Stimulated activated naive CD8-positive, alpha-beta T cell treated with anti-CD3 and anti-CD28 coated beads, Interleukin-15, Interleukin-2, amounts not matched to agents 100 ng/mL and 50 ng/mL, for 24 hours (primary cell): ENCODE results near the gene ZFP90.
"Not testable (repeated sequence)": the region's sequence is repeated elsewhere in the genome, so short reads cannot be mapped to it uniquely, and the experiment has no call there.

Experiments used
- H3K27ac Mint-ChIP-seq: one replicate; pipeline ENCODE4 v1.8.0; 2021; ENCODE audit warnings: mild to moderate bottlenecking, mixed read lengths
- H3K27me3 Mint-ChIP-seq: one replicate; pipeline ENCODE4 v1.8.0; 2021; ENCODE audit warnings: mixed read lengths
- H3K36me3 Mint-ChIP-seq: one replicate; pipeline ENCODE4 v1.8.0; 2021; ENCODE audit warnings: low read depth, mixed read lengths
- H3K4me1 Mint-ChIP-seq: one replicate; pipeline ENCODE4 v1.8.0; 2021; ENCODE audit warnings: low read depth, mixed read lengths
- H3K4me3 Mint-ChIP-seq: one replicate; pipeline ENCODE4 v1.8.0; 2021; ENCODE audit warnings: mild to moderate bottlenecking, mixed read lengths
- H3K9me3 Mint-ChIP-seq: one replicate; pipeline ENCODE4 v1.8.0; 2021; ENCODE audit warnings: mixed read lengths

Gene ZFP90

GRCh38 chr16:68538880-68539701 lies at the start of gene ZFP90:
ZFP90 (plus strand) TSS chr16:68539291; CDS start chr16:68539793, 502 bp downstream.
- H3K9me3 Mint-ChIP-seq: no peaks in the 10 kb centered on the region
- H3K4me3 Mint-ChIP-seq: peak within 1 kb of the TSS; percentile 98
- peaks cover 37% of the 10 kb centered on the region for H3K36me3 Mint-ChIP-seq
- H3K27ac Mint-ChIP-seq: peak within 1 kb of the TSS; percentile 94
- H3K4me1 Mint-ChIP-seq: peaks cover 15% of the 10 kb centered on the region
- H3K27me3 Mint-ChIP-seq: no peaks in the 10 kb centered on the region

- no peaks in the 10 kb centered on the region for H3K4me1 Mint-ChIP-seq
- peak overlapping the region; percentile 58 for H3K27ac Mint-ChIP-seq
- H3K4me3 Mint-ChIP-seq: no peak overlapping the region
- H3K27me3 Mint-ChIP-seq: no peaks in the 10 kb centered on the region
- H3K9me3 Mint-ChIP-seq: no peaks in the 10 kb centered on the region
- no peaks in the 10 kb centered on the region for H3K36me3 Mint-ChIP-seq
Observed at GRCh38 chr16:68490358-68490757, 48.7 kb upstream of the ZFP90 start.

- Mint-ChIP-seq H3K36me3 (no peaks in the 10 kb centered on the region), H3K27ac (peak overlapping the region; percentile 58), H3K9me3 (no peaks in the 10 kb centered on the region), H3K4me3 (no peak overlapping the region), H3K27me3 (no peaks in the 10 kb centered on the region), H3K4me1 (no peaks in the 10 kb centered on the region)
Observed at GRCh38 chr16:68490829-68491575, 48.1 kb upstream of the ZFP90 start.

GRCh38 chr16:68491576-68491950 lies 47.5 kb upstream of the ZFP90 start:
- Mint-ChIP-seq H3K27ac (no peak overlapping the region), H3K36me3 (no peaks in the 10 kb centered on the region), H3K9me3 (no peaks in the 10 kb centered on the region), H3K4me1 (no peaks in the 10 kb centered on the region), H3K4me3 (no peak overlapping the region), H3K27me3 (no peaks in the 10 kb centered on the region)

GRCh38 chr16:68492151-68492542 lies 46.9 kb upstream of the ZFP90 start:
- no peak overlapping the region for H3K27ac Mint-ChIP-seq
- H3K27me3 Mint-ChIP-seq: no peaks in the 10 kb centered on the region
- no peak overlapping the region for H3K4me3 Mint-ChIP-seq
- no peaks in the 10 kb centered on the region for H3K9me3 Mint-ChIP-seq
- no peaks in the 10 kb centered on the region for H3K36me3 Mint-ChIP-seq
- H3K4me1 Mint-ChIP-seq: no peaks in the 10 kb centered on the region

DNA sequence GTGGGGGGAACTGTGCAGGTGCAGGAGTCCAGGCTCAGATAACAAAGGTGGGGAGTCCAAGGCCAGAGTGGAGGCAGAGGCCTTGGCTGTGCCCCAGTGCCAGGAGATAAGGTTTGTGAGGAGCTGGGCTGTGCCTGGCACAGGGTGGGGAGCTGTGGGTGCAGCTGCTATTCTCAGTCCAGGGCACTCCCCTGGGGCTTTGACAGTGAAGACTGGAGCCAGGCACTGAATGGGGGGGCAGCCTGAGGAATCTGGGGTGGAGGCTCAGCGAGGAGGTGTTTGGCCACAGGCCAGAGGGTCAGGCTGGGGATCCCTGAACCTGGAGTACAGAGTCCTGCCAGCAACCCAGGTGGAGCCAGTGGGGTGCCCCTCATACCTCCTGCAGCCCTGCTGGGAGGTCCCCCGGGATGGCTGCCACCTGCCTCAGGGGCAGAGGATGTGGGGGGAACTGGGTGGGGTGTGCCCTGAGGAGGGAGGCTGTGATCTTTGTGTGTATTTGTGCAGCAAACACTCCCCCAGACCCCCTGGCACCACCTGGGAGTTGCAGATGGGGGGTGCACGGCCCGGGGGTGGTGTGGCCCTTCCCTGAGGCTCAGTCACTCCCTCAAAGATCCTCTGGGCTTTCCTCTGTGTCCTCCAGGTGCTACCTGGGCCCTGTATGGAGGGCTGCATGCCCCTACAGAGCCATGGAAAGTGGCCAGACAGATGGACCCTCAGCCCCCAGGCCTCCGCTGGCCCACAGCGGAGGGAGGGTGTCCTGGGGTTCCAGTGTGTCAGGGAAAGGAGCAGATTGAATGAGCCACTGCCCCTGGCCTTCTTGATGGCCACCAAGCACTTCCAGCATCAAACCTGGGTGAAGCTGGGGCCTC lies 46.3 kb upstream of the ZFP90 start:
- Mint-ChIP-seq H3K4me3 (no peak overlapping the region), H3K36me3 (no peaks in the 10 kb centered on the region), H3K27me3 (no peaks in the 10 kb centered on the region), H3K9me3 (no peaks in the 10 kb centered on the region), H3K27ac (no peak overlapping the region), H3K4me1 (no peaks in the 10 kb centered on the region)

- Mint-ChIP-seq H3K36me3 (no peaks in the 10 kb centered on the region), H3K27me3 (no peaks in the 10 kb centered on the region), H3K4me1 (no peaks in the 10 kb centered on the region), H3K9me3 (no peaks in the 10 kb centered on the region), H3K27ac (no peak overlapping the region), H3K4me3 (no peak overlapping the region)
Observed at GRCh38 chr16:68493412-68494070, 45.5 kb upstream of the ZFP90 start.

GRCh38 chr16:68494261-68494660 lies 44.8 kb upstream of the ZFP90 start:
- H3K36me3 Mint-ChIP-seq, H3K27me3 Mint-ChIP-seq, H3K4me3 Mint-ChIP-seq, H3K27ac Mint-ChIP-seq, H3K9me3 Mint-ChIP-seq, H3K4me1 Mint-ChIP-seq: not testable (repeated sequence)

- no peak overlapping the region for H3K27ac Mint-ChIP-seq
- no peaks in the 10 kb centered on the region for H3K4me1 Mint-ChIP-seq
- no peak overlapping the region for H3K4me3 Mint-ChIP-seq
Observed at GRCh38 chr16:68496689-68497088, 42.4 kb upstream of the ZFP90 start.

DNA sequence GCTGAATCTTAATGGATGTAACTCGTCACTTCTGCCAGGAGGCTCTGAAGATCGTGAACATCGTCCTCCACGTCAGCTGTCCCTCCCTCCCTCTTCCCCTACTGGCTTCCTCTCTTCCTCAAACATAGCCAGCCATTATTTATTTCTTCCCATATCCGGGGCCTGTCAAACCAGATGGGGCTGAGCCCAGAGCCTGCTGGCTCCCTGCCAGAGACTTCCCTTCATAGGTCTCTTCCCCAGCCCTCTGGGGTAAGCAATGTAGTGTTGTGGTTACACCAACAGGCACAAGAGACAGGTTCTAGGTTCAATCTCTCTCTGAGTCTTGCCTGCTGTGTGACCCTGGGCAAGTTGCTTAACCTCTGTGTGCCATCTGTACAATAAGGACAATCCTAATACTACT lies 40.1 kb upstream of the ZFP90 start:
- Mint-ChIP-seq H3K27ac (no peak overlapping the region), H3K4me3 (no peak overlapping the region), H3K27me3 (no peaks in the 10 kb centered on the region), H3K36me3 (no peaks in the 10 kb centered on the region), H3K9me3 (no peaks in the 10 kb centered on the region), H3K4me1 (no peaks in the 10 kb centered on the region)

More at GRCh38 chr16:68496689-68497088, 42.4 kb upstream of the ZFP90 start:
- no peaks in the 10 kb centered on the region for H3K27me3 Mint-ChIP-seq
- no peaks in the 10 kb centered on the region for H3K9me3 Mint-ChIP-seq
- H3K36me3 Mint-ChIP-seq: no peaks in the 10 kb centered on the region

GRCh38 chr16:68503334-68503733 lies 35.8 kb upstream of the ZFP90 start:
- Mint-ChIP-seq H3K27ac (no peak overlapping the region), H3K4me1 (no peaks in the 10 kb centered on the region), H3K27me3 (no peaks in the 10 kb centered on the region), H3K9me3 (no peaks in the 10 kb centered on the region), H3K4me3 (no peak overlapping the region), H3K36me3 (no peaks in the 10 kb centered on the region)

DNA sequence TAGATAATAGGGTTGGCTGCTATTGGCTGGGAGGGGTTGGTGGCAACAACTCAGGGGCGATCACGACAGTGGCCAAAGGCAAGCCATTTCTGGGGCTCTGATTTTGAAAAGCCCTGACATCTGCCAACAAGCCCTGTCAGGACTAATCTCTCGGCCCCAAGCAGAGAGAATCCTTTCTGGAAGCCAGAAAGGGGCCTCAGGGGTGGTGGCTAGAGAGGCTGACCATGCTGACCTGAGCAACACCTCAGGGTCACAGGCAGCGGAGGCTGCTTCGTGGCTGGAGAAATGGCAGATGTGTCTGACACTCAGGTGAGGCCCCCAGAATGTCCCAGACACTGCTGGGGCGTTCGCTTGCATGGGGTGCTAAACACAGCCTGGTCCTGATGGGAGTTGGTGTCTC lies 35.0 kb upstream of the ZFP90 start:
- Mint-ChIP-seq H3K4me3 (no peak overlapping the region), H3K4me1 (no peaks in the 10 kb centered on the region), H3K27me3 (peaks cover 4% of the 10 kb centered on the region), H3K9me3 (no peaks in the 10 kb centered on the region), H3K36me3 (no peaks in the 10 kb centered on the region), H3K27ac (no peak overlapping the region)

GRCh38 chr16:68506331-68507053 lies 32.6 kb upstream of the ZFP90 start:
- Mint-ChIP-seq H3K27me3 (peaks cover 4% of the 10 kb centered on the region), H3K4me1 (no peaks in the 10 kb centered on the region)

DNA sequence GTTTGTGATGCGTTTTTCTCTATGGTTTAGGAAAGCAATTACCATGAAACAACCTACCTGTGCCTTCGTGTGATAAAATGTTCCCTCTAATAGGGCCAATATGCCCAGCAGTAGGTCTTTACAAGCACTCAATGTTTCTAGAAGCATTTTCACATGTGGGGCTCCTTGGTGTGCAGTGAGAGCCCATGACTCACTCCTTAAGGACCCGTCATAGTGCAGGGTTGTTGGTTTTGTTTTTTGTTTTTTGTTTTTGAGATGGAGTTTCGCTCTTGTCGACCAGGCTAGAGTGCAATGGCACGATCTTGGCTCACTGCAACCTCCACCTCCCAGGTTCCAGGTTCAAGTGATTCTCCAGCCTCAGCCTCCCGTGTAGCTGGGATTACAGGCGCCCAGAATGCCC lies 31.1 kb upstream of the ZFP90 start:
- Mint-ChIP-seq H3K4me1 (no peaks in the 10 kb centered on the region), H3K27ac (no peak overlapping the region), H3K36me3 (no peaks in the 10 kb centered on the region), H3K4me3 (no peak overlapping the region), H3K9me3 (no peaks in the 10 kb centered on the region), H3K27me3 (peaks cover 4% of the 10 kb centered on the region)

More at GRCh38 chr16:68506331-68507053, 32.6 kb upstream of the ZFP90 start:
- Mint-ChIP-seq H3K4me3 (no peak overlapping the region), H3K27ac (no peak overlapping the region), H3K9me3 (no peaks in the 10 kb centered on the region), H3K36me3 (no peaks in the 10 kb centered on the region)
